Measurements from ENCODE around the gene ING3. TPM values are rescaled to one million over a fixed set of nuclear protein-coding genes. Genes with fewer than 3 reads are reported as not detected.

Gene ING3
- polyA plus RNA-seq, 1 of the 3 experiments (the other 2 are of a cell fraction), result 8.3 TPM

DNA sequence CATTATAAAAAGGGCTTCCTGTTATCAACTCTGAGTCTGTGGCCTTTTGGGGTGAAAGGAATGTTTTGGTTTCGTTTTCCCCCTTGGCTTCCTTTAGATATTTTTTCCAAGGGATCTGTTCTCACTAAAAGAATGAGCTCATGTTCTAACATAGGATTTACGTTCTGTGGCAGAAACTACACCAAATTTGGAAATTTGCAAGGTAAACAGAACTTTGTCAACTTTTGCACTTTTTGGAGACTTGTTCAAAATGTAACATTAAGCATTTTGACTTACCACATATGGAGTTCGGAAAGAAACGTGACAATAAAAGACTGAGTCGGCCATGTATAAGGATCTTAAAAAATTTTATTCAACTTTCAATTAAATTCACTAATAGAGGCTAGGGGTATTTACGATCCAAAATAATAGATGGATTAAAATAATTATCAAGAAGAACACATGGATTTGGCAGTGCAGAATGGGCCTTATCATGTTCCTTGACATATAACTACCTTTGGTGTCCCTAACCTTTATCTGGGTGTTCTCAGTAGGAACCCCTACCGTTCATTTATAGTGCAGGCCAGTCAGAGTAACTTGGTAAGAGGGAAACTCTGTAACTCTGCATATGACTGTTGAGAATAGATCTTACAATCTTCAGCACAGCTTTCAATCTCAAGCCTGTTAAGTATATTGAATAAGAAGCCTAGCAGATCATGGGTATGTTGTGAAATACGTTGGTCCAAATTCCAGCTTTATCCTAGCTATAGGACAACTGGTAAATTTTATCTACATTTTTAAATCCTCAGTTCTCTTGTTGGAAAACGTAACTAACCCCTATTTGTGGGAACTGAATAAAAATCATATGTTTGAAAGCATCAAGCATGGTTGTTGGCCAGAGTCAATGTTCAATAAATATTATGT, 49.8 kb downstream of the ING3 start:
- ChIA-PET POLR2A (no interaction called here), CTCF (interaction anchor here (0.8 to 8.0 kb wide), 7 partner anchors 8 to 84 kb away, joined by 3 to 73 read pairs (median 3); partner anchors contain the start of gene CPED1)
- no peak for DNase-seq
- H3K79me2 ChIP-seq (ENCODE audit: insufficient read depth), result no peaks in the 10 kb centered on the region
- TF ChIP-seq FOXJ3 (CRISPR knock-in tag; IDR thresholded peaks at IDR 0.05) (no peak), EP300 (IDR thresholded peaks at IDR 0.05; ENCODE audit: borderline replicate concordance in 1 of 2, low read depth in 1 of 2, low read length in 1 of 2) (no peak), ELF1 (IDR thresholded peaks at IDR 0.05) (no peak), ZBTB33 (IDR thresholded peaks at IDR 0.05; ENCODE audit: borderline replicate concordance, low read depth) (no peak), NRF1 (IDR thresholded peaks at IDR 0.05; ENCODE audit: low read depth, low read length) (no peak), JUND (IDR thresholded peaks at IDR 0.05) (no peak), SIN3A (IDR thresholded peaks at IDR 0.05; ENCODE audit: borderline replicate concordance, low read depth, low read length) (no peak), RCOR1 (IDR thresholded peaks at IDR 0.05; ENCODE audit: low read length) (no peak), PBX3 (IDR thresholded peaks at IDR 0.05) (no peak), GABPA (IDR thresholded peaks at IDR 0.05; ENCODE audit: low read depth) (no peak), POLR2AphosphoS5 (IDR thresholded peaks at IDR 0.05; ENCODE audit: low read depth, low read length) (no peak), GATA2 (CRISPR knock-in tag; IDR thresholded peaks at IDR 0.05) (no peak), IRF3 (IDR thresholded peaks at IDR 0.05; ENCODE audit: low read depth, low read length) (no peak)
- peaks cover 26% of the 10 kb centered on the region for H3F3A ChIP-seq (replicated peaks; ENCODE audit: insufficient read depth)
- no peaks in the 10 kb centered on the region for H3K36me3 ChIP-seq (replicated peaks in 1 of 2; ENCODE audit: control insufficient read depth in 1 of 2, insufficient read depth in 2 of 2, low read length in 1 of 2)
- no peaks in the 10 kb centered on the region for H3K27me3 ChIP-seq (ENCODE audit: insufficient read depth)
- peaks cover 4 to 34% of the 10 kb centered on the region in 2 experiments; a peak in 3 of 4 replicates for H3K4me1 ChIP-seq (ENCODE audit: control insufficient read depth in 1 of 2, insufficient read depth in 2 of 2, low read depth in 1 of 2, low read length in 1 of 2)
- H3K9ac ChIP-seq, result peak overlapping the region; percentile 22; the same call in 1 of the 2 replicates
- H4K20me1 ChIP-seq (ENCODE audit: insufficient read depth), result no peaks in the 10 kb centered on the region
- H3K4me2 ChIP-seq, result peak overlapping the region; percentile 58
- no peaks in the 10 kb centered on the region for H3K9me3 ChIP-seq
- WGBS (ENCODE audit: low lambda C conversion rate), result 76% methylated on average over 9 of the region's 9 CpGs
- peak overlapping the region; percentile 31 to 53; a peak in 3 of 4 replicates for H3K27ac ChIP-seq (ENCODE audit: low read depth in 2 of 2, low read length in 1 of 2)
- no peaks in the 10 kb centered on the region for H3K9me2 ChIP-seq
- H2AFZ ChIP-seq (ENCODE audit: low read depth), result peak overlapping the region; percentile 56
- peak overlapping the region in 1 of 2 experiments; percentile 1; a peak in 1 of 4 replicates for H3K4me3 ChIP-seq (ENCODE audit: low read depth in 2 of 2, low read length in 1 of 2)

Measured in SK-N-SH (cell line).